Endothelial cell of umbilical vein (primary cell): ENCODE results near the gene MARK3. TPM values are rescaled to one million over a fixed set of nuclear protein-coding genes. Genes with fewer than 3 reads are reported as not detected.

Experiments used
- BruUV-seq: library from RNA; stranded (reverse); fragments of 400-500 nt; replicated peaks from 2 replicates; lab custom pipeline; 2021; lab: Mats Ljungman, UMichigan
- CTCF ChIA-PET: fragments of 300-600, 350-600 bp; sonication (Branson Sonifier 250); formaldehyde crosslinking; loops from one replicate; lab custom pipeline; 2021; ENCODE audit warnings: antibody characterized with exemption, inconsistent platforms; lab: Charles Lee
- POLR2A ChIA-PET: fragments of 300-600, 350-600 bp; sonication (Branson Sonifier 250); formaldehyde crosslinking; loops from one replicate; lab custom pipeline; 2021; ENCODE audit warnings: antibody characterized with exemption, inconsistent platforms; lab: Charles Lee
- DNase-seq: peaks from one replicate; pipeline ENCODE4 v3.0.0-alpha.2; 2011; ENCODE audit warnings: low read depth, low spot score
- FAIRE-seq: peaks from 2 replicates; lab custom pipeline; 2011; peaks lifted over from hg19 to GRCh38; lab: Jason Lieb, UNC
- H2AFZ ChIP-seq: 2 replicates; pipeline ENCODE4 v1.6.0; 2012; ENCODE audit warnings: low read depth, low read length, control low read depth, inconsistent platforms
- H3K27ac ChIP-seq: 2 replicates; pipeline ENCODE4 v1.5.1; 2011; ENCODE audit warnings: low read depth, mild to moderate bottlenecking, control low read depth, low read length, moderate library complexity; ENCODE audit not compliant: insufficient read depth
- H3K27me3 ChIP-seq, 2 experiments: 2 replicates each; pipeline versions ENCODE4 v1.6.0 to v1.6.1; 2011; ENCODE audit warnings: low read length in 2 of 2, mixed read lengths in 1 of 2; ENCODE audit not compliant: control insufficient read depth in 2 of 2, insufficient read depth in 2 of 2
- H3K36me3 ChIP-seq, 2 experiments: 2 replicates in 1 of 2; 3 replicates in 1 of 2; pipeline ENCODE4 v1.5.1; 2011; ENCODE audit warnings: low read length in 2 of 2, mild to moderate bottlenecking in 1 of 2, moderate library complexity in 1 of 2; ENCODE audit not compliant: control insufficient read depth in 2 of 2, insufficient read depth in 2 of 2; ENCODE audit errors: extremely low read depth in 1 of 2
- H3K4me1 ChIP-seq: 3 replicates; pipeline ENCODE4 v1.5.1; 2011; ENCODE audit warnings: mild to moderate bottlenecking, low read length; ENCODE audit not compliant: control insufficient read depth, insufficient read depth; ENCODE audit errors: extremely low read depth
- H3K4me2 ChIP-seq: 2 replicates; pipeline ENCODE4 v1.6.1; 2011; ENCODE audit warnings: low read length, control low read depth, mixed read lengths; ENCODE audit not compliant: insufficient read depth
- H3K4me3 ChIP-seq, 3 experiments: fragments of 200-600 bp in 1 of 3; sonication (generic), shearing (Covaris generic) in 1 of 3; replicated peaks in 1 of 3; 2 replicates each; pipeline ENCODE4 v1.5.1; 2011 to 2016; ENCODE audit warnings: control low read depth in 3 of 3, low read length in 3 of 3, mild to moderate bottlenecking in 2 of 3, inconsistent platforms in 1 of 3, low read depth in 1 of 3, moderate library complexity in 1 of 3; ENCODE audit not compliant: insufficient read depth in 1 of 3
- H3K79me2 ChIP-seq: 2 replicates; pipeline ENCODE4 v1.6.0; 2012; ENCODE audit warnings: low read length, inconsistent platforms; ENCODE audit not compliant: control insufficient read depth, insufficient read depth
- H3K9ac ChIP-seq: replicated peaks from 2 replicates; pipeline ENCODE3; 2011; ENCODE audit warnings: low read length, control low read depth; ENCODE audit not compliant: insufficient read depth; ENCODE audit errors: extremely low read depth
- H3K9me1 ChIP-seq: replicated peaks from 3 replicates; pipeline ENCODE4 v1.6.0; 2011; ENCODE audit warnings: mild to moderate bottlenecking, low read length; ENCODE audit not compliant: control insufficient read depth, insufficient read depth; ENCODE audit errors: extremely low read depth
- H3K9me3 ChIP-seq: replicated peaks from 2 replicates; pipeline ENCODE4 v1.5.1; 2012; ENCODE audit warnings: low read length, inconsistent platforms; ENCODE audit not compliant: control insufficient read depth, insufficient read depth
- H4K20me1 ChIP-seq: replicated peaks from 2 replicates; pipeline ENCODE3; 2011; ENCODE audit warnings: mild to moderate bottlenecking, low read length; ENCODE audit not compliant: control insufficient read depth, insufficient read depth; ENCODE audit errors: extremely low read depth
- EZH2 ChIP-seq: IDR thresholded peaks from 2 replicates; pipeline ENCODE4 v1.6.1; 2012; ENCODE audit warnings: borderline replicate concordance, low read depth, mild to moderate bottlenecking, moderate library complexity, low read length, inconsistent platforms; ENCODE audit not compliant: severe bottlenecking
- FOS ChIP-seq: IDR thresholded peaks from 2 replicates; pipeline ENCODE4 v1.6.1; 2011; ENCODE audit warnings: mild to moderate bottlenecking, low read length, moderate library complexity, borderline replicate concordance; ENCODE audit not compliant: insufficient read depth
- GATA2 ChIP-seq: IDR thresholded peaks from 2 replicates; pipeline ENCODE4 v1.7.0; 2011; ENCODE audit warnings: low read depth, mild to moderate bottlenecking, moderate library complexity, mixed read lengths, low read length; ENCODE audit not compliant: insufficient read length, insufficient read depth
- JUN ChIP-seq: IDR thresholded peaks from 2 replicates; pipeline ENCODE4 v1.6.1; 2011; ENCODE audit warnings: borderline replicate concordance, low read depth; ENCODE audit not compliant: insufficient read length, insufficient read depth
- MYC ChIP-seq: IDR thresholded peaks from one replicate; pipeline ENCODE4 v1.6.1; 2011; ENCODE audit warnings: mild to moderate bottlenecking, low read depth, low read length
- POLR2A ChIP-seq: IDR thresholded peaks from 2 replicates; pipeline ENCODE4 v1.6.1; 2012; ENCODE audit warnings: low read depth, mild to moderate bottlenecking, control low read depth, low read length
- POLR2AphosphoS5 ChIP-seq: IDR thresholded peaks from 2 replicates; pipeline ENCODE4 v1.6.1; 2012; ENCODE audit warnings: low read depth, mild to moderate bottlenecking, control low read depth, low read length, moderate library complexity; ENCODE audit not compliant: insufficient read depth
- dilution Hi-C: fragments of 300-500 bp; cut with MboI; formaldehyde crosslinking; loops from one replicate; pipeline ENCODE4 v1.15.0; 2019; ENCODE audit warnings: low sequenced_read_pairs; ENCODE audit not compliant: extremely low pct_ligation_motif_present
- intact Hi-C: fragments of 100-400 bp; cut with micrococcal nuclease; formaldehyde crosslinking; loops from one replicate; pipeline ENCODE4 v1.10.0; 2022
- polyA plus RNA-seq, 4 experiments: library from polyadenylated mRNA; depleted of rRNA in 3 of 4; stranded (reverse) in 3 of 4; unstranded in 1 of 4; fragments of >200 nt; gene quantifications; 2 replicates each; pipeline versions ENCODE4 v1.2.1 to v1.2.3, GENCODE V29; 2011 to 2012; ENCODE audit warnings: missing spikeins in 1 of 4
- total RNA-seq: library from RNA; stranded (reverse); gene quantifications from 2 replicates; pipeline ENCODE4 v1.2.3, GENCODE V29; 2021
- TF ChIP-seq, protein P1 (sequence below): IDR thresholded peaks from 2 replicates; pipeline ENCODE4 v1.6.1; 2011; ENCODE audit not compliant: insufficient read depth, insufficient read length
- TF ChIP-seq, protein P2 (sequence below), 2 donors: IDR thresholded peaks; 1 replicate in 1 of 2; 2 replicates in 1 of 2; pipeline ENCODE4 v1.5.1; 2011; ENCODE audit warnings: low read length in 2 of 2, mild to moderate bottlenecking in 2 of 2, moderate library complexity in 2 of 2, control low read depth in 1 of 2, inconsistent platforms in 1 of 2, low read depth in 1 of 2; ENCODE audit not compliant: insufficient read depth in 1 of 2; ENCODE audit errors: extremely low read depth in 1 of 2

MARK3 gene
- total and polyA plus RNA-seq, 2 donors (not counting 3 experiments of a cell fraction or from before 2014, with no cell fraction given) = 46.6 to 96.1 TPM

DNA sequence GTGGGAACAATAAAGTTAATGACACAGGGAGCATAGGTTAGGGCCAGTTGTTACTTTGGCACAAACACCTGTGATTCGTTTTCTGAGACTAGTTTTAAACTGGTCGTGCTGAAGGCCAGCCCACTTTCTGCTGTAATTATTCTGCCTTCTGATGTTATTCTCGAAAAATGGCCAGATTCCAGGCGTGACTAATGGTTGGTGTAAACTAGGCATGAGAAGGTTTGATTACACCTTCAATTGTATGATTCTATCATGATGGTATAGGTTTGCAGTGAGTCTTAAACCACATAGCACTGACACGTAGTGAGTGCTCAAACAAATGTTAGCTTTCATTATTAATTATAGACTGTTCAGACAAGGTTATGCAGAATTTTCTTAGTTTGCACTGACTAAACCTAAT lies 98.4 kb downstream of the MARK3 start:
- no peak for TF ChIP-seq FOS
- TF ChIP-seq MYC = no peak
- no peak for TF ChIP-seq EZH2
- no peak for TF ChIP-seq POLR2A
- TF ChIP-seq, protein P1, sequence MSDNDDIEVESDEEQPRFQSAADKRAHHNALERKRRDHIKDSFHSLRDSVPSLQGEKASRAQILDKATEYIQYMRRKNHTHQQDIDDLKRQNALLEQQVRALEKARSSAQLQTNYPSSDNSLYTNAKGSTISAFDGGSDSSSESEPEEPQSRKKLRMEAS = no peak
- no peaks in the 10 kb centered on the region for H3K9me1 ChIP-seq
- FAIRE-seq = peak; percentile 81
- CTCF ChIA-PET = interaction anchor here (2.0 kb wide), 1 partner anchor 16 kb away, joined by 5 read pairs; no protein-coding TSS in a partner anchor
- H3K4me2 ChIP-seq = no peak overlapping the region
- BruUV-seq = no TSS peak
- no peak overlapping the region for H3K27ac ChIP-seq
- peaks cover 3% of the 10 kb centered on the region for H4K20me1 ChIP-seq
- intact Hi-C loops = no loop called here
- no peak overlapping the region for H3K4me3 ChIP-seq
- H3K9me3 ChIP-seq = no peaks in the 10 kb centered on the region
- dilution Hi-C loops = no loop called here
- peaks cover 8% of the 10 kb centered on the region for H3K4me1 ChIP-seq
- H3K36me3 ChIP-seq = peaks cover 10 to 13% of the 10 kb centered on the region in 2 experiments
- no peaks in the 10 kb centered on the region for H3K27me3 ChIP-seq
- H2AFZ ChIP-seq = no peak overlapping the region
- H3K9ac ChIP-seq = no peak overlapping the region
- DNase-seq = peak; percentile 88
- POLR2A ChIA-PET = no interaction called here
- H3K79me2 ChIP-seq = no peaks in the 10 kb centered on the region

DNA sequence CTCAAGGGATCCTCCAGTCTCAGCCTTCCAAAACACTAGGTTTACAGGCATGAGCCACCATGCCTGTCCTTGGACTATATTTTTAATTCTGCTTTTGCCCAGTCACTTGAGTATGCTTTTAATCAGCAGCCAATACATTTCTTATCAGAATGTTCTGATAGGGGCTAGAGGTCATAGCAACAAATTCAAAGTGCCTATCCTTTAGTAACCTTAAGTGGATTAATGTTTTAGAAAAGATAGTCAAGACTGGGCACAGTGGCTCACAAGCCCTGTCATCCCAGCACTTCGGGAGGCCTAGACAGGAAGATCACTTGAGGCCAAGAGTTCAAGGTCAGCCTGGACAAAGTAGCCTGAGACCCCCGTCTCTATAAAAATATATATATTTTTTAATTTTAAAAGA lies 100.3 kb downstream of the MARK3 start:
- Histone ChIP-seq H4K20me1 (peaks cover 3% of the 10 kb centered on the region), H3K4me3 (no peak overlapping the region), H3K27ac (no peak overlapping the region), H3K79me2 (no peaks in the 10 kb centered on the region), H3K4me2 (no peak overlapping the region), H3K9me1 (no peaks in the 10 kb centered on the region), H2AFZ (no peak overlapping the region), H3K9ac (no peak overlapping the region), H3K9me3 (no peaks in the 10 kb centered on the region), H3K27me3 (no peaks in the 10 kb centered on the region), H3K36me3 (peaks cover 9 to 10% of the 10 kb centered on the region in 2 experiments), H3K4me1 (peaks cover 8% of the 10 kb centered on the region)
- dilution Hi-C loops (no loop called here), intact Hi-C loops (no loop called here)
- FAIRE-seq (no peak), DNase-seq (no peak)
- ChIA-PET POLR2A (no interaction called here), CTCF (interaction anchor here (1.7 to 2.6 kb wide), 2 partner anchors 14 to 95 kb away, joined by 4 to 16 read pairs; no protein-coding TSS in a partner anchor)
- TF ChIP-seq, protein P1 = no peak
- TF ChIP-seq EZH2 (no peak), MYC (no peak), JUN (no peak), GATA2 (no peak), FOS (no peak), POLR2AphosphoS5 (no peak), POLR2A (no peak)
- TF ChIP-seq, protein P2, sequence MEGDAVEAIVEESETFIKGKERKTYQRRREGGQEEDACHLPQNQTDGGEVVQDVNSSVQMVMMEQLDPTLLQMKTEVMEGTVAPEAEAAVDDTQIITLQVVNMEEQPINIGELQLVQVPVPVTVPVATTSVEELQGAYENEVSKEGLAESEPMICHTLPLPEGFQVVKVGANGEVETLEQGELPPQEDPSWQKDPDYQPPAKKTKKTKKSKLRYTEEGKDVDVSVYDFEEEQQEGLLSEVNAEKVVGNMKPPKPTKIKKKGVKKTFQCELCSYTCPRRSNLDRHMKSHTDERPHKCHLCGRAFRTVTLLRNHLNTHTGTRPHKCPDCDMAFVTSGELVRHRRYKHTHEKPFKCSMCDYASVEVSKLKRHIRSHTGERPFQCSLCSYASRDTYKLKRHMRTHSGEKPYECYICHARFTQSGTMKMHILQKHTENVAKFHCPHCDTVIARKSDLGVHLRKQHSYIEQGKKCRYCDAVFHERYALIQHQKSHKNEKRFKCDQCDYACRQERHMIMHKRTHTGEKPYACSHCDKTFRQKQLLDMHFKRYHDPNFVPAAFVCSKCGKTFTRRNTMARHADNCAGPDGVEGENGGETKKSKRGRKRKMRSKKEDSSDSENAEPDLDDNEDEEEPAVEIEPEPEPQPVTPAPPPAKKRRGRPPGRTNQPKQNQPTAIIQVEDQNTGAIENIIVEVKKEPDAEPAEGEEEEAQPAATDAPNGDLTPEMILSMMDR (IDR thresholded peaks at IDR 0.05; ENCODE audit: extremely low read depth in 1 of 2, insufficient read depth in 1 of 2, low read depth in 1 of 2, low read length in 2 of 2) = no peak
- no TSS peak for BruUV-seq
